Left kidney (tissue), 2 donors: ENCODE data around the gene CPXM2. TPM values are rescaled to one million over a fixed set of nuclear protein-coding genes. Genes with fewer than 3 reads are reported as not detected.

Experiments used
- DNase-seq: peaks from one replicate; pipeline ENCODE4 v3.0.0-alpha.2; 2013
- polyA plus RNA-seq: library from polyadenylated mRNA; unstranded; fragments of 120-200 nt; gene quantifications from one replicate; pipeline ENCODE4 v1.2.1, GENCODE V29; 2013; ENCODE audit not compliant: insufficient read length

CPXM2 gene
- polyA plus RNA-seq, 1 donor = 4.6 TPM

DNA sequence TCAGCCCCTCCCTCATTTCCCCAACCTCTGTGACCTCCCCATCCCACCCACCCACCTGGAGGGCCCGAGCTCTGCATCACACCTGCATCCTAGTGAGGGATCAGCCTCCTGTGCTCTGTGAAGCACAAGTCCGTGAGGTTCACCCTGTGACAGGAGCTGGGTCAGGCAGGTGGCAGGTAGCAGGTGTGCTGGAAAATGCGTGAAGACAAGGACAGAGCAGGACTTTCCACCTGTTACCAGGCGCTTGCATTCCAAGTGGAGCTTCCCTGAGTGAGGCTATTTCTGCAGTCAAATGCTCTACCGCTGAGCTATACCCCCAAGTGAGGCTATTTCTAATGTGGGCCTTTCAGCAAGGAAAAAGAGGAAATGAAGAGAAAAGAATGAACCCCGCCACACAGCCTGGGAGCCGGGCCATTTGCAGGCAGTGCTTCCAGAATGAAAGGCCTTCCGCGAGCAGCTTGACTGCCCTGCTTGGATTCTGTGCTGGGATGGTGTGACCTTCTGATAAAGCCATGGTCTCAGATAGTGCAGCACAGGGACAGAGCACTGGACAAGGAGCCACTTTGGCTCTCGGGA lies 13.3 kb upstream of the CPXM2 start:
- DNase-seq = no peak

DNA sequence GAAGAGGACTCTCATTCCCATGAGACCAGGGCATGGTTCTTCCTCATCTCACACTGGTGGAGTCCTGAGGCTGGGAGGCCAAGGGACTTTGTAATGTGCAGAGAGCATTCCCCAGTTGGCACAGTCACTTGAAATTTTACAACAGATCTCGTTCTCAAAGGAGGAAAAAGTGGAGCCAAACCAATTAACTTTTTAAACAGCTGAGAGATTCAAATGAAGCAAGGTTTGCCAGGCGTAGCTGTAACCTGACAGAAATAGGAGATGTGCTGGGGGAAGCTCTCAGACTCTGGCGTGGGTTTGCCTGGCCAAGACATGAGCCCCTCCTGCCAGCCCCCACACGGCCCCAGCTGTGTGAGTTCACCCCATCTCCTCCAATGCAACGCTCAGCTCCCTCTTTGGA lies 12.0 kb upstream of the CPXM2 start:
- no peak for DNase-seq

DNA sequence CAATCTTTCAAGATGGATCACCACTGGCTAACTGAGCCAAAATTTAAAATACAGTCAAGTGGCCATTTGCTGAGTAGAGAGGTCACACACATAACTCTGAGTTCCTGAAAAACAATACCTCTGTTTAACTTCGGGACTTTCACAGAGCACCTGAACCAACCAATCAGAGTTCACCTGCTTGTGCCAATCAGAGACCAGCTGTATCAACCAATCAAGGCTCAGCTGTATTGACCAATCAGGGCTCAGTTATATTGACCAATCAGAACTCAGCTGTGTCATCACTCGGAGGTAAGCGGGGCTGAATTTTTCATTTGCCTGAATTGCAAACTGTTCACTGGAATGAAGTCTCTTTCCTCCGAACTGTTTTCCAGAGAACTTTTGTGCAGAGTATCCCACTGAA lies 10.0 kb upstream of the CPXM2 start:
- DNase-seq = no peak

DNA sequence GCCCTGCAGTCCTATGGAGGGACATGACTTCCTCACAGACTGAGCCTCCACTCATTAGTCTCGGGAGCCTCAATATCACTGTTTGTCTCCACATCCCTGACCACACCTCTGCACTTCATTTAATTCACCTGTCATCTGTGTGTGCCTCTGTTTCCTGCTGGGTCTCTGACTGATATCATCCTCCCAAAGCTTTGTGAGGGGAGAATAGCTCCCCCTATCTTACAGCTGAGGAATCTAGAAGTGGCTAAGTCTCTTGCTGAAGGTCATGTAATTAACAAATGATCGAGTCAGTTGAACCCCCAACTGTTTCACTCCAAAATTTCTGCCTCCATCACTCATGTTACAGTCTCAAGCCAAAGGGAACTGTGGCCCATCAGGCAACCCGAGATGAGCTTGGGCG lies 5.5 kb upstream of the CPXM2 start:
- DNase-seq = no peak

DNA sequence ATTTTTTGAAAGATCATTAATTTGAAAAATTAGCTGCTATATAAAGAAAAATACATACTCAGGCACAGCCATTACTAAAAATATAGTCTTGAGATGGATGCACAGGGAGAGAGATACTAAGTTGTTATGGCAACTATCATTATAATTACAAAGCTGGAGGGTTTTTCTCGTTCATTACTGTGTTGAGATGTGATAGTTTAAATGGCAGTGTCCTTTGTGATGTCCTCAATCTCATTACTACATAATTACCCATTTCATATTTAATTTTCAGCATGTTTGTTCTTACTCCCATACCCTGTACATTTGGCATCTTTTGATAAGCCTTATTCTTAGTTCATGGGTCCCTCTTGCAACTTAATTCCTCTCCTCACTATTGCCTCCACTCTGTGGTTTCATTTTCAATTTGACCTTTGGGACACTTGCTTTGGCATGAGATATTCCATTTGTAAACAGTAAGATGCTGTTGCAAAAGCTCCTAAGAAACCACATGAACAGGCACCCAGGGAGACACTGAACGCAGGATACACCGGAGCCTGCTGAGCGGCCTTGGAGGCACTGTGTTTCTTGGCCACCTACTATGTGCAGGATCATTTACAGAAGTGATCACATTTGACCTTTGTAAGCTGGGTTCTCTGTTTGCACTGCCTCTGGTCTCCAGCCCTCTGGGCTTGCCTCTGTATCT lies 4.8 kb upstream of the CPXM2 start:
- no peak for DNase-seq

DNA sequence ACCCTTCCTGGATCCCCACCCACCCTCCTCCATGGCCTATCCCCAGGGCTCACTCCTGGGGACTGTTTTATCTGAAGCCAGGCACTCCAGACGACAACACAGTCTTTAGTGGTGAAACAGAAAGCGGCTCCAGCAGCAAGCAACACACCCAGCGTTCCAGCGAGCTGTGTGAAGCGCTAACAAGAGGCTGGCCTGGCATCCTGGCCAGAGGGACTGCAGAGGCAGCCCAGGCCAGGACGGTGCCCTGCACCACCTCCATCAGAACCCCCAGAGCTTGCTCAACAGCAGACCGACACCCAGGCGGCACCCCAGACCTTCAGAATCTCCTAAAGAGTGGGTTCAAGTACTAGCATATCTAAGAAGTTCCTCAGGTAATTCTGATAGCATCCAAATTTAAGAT lies 2.0 kb upstream of the CPXM2 start:
- DNase-seq = no peak

DNA sequence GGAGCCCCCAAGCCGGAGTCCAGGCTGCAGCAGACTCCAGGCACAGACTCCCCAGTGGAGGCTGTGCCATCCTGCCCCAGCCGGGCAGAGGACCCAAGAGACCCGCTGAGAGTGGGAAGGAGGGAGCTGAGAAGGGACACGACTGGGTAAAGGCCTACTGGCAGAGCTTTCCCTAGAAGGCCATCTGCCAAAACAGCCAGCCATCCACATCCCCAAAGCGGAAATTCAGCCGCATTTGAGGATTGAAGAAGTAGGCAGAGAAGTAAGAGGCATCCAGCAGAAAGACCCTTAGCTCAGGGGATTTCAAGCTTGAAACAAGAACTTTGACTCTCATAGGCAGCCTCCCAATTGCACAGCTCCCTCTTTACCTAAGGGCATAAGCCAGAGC lies 857 bp downstream of the CPXM2 start:
- no peak for DNase-seq

DNA sequence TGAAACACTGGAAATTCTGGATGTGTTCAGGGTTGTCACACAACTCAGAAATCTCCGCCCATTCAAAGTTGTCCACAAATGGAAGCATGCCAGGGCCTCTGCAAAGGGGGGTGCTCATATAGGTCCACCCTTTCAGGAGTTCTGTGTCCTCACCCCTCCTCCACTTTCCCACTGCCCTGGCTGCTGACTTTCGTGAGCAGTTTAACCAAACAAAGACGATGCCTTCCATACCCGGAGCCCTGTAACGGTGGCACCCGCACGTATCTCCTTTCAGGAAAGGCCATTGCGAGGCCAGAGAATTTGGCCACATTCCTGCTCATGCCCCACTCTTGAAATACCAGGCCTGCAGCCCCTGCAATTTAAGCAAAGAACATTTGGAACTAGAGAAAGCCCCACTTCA lies 1.4 kb downstream of the CPXM2 start:
- DNase-seq = no peak

DNA sequence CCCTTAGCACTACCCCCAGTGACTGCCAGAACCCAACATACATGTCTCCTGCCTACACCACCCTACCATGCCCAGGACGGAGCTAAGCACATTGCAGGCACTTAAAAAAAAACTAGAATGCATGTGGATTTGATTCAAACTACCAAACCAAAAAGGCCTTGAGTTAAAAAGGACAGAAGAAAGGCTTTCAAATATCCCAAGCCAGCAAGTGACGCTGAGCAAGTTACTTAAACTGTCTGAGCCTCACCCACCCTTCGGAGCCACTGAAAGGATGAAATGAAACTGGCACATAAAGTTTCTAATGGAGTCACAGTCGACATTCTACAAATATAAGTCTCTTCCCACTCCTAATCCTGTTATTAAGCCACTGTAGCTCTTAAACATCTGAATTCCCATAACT lies 1.8 kb downstream of the CPXM2 start:
- DNase-seq = no peak

DNA sequence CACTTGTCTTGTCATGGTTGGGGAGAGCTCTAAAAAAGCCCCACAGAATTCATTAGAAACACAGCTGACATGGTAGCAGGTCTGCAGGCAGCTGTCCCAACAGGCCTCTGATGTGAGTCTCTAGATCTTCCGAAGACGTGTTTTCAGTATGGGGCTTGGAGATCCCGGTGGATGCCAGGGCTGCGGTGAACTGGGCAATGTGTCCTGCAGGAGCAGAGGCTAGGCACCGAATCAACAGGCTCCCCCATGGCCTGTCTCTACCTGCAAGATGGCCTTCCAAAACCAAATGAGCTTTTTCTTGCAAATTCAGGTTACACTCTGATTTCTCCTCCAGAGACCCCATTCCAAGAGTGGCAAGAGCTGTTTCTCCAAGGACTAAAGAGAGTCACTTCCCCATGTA lies 2.9 kb downstream of the CPXM2 start:
- DNase-seq = no peak

DNA sequence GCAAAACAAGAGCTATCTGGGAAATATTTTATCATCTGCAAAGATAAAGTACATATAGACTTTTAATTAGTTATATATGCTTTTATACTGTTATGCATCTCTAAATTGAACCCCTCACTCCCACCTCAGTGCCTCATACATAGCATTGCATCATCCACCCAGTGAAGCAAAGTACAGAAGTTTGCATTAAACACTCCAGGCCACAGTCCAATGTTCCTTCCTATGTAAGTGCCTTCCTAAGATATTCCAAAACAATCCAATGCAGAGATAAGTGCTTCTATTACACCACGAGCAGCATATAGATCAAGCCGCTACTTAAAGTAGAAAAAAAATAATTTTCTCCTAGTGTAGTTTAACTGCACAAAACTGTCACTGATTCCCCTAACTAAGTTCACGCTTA lies 3.4 kb downstream of the CPXM2 start:
- DNase-seq = no peak

DNA sequence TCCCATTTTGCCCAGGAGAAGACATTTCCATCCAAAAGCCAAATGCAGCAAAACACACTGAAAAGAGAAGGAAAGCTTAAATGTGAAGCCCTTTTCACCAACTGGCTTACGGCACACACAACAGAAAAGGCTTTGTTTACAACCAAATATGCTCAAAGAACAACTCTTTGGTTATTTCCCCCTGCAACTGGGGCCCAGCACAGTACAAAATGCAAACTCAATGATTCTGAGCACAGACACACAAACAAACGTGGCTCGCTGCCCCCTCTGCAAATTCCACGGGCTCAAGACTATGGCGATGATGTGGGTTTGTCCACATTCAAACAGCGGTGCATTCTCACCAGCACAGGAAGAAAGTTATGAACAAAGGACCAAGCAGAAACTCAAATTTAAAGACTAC lies 5.3 kb downstream of the CPXM2 start:
- no peak for DNase-seq

DNA sequence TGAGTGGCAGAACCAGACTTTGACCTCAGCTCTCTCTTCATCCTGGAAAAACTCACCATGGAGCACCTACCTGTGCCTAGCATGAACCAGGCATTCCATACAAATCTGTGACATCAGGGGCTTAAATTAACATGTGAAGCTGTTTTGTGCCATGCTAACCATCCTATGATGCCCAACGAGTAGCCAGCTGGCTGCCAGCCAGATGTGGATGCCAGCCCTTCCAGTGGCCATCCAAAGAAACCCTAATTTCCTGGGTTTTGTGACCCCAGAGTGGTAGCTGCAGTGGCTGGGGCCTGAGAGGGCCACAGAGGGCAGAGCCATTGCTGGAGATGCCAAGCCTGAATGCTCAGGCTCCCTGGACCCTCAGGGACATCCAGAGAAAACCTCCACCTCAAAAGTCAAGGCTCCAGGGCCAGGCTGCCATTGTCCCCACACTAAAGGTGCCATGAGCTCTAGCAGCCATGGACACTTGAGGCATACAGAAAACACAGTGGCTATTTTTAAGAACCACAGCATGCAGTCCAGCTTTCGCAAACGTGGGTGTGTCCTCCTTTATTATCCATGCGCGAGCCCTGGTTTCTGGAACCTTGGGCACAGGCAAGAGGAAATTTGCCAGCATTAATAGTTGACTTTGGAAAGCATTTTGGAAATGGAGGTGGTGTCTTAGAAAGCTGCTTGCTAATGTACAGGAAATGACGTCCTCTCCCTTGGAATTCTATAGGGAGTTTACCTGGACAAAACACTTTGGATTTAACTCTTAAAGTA lies 6.0 kb downstream of the CPXM2 start:
- no peak for DNase-seq

DNA sequence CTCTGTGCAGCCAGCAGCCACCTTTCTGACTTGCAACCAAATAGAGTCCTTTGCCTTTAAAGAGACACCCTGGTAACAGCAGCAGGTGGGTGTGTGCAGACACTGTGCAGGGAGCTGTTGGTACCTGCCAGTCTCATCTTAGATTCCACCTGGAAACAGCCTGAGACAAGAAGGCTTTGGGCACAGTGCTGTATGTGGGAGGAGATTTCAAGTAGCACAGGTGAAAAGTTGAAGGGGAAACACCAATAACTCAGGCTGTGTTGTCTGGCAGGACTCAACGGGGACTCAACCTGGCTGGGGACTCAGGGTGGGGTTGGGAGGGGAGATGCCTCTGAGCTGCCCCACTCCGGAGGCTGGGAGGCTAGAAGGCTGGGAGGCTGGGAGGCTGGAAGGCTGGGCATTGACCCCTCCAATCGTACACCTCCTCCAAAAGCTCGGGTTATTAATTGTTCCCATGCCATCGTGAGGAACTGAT lies 6.7 kb downstream of the CPXM2 start:
- no peak for DNase-seq

DNA sequence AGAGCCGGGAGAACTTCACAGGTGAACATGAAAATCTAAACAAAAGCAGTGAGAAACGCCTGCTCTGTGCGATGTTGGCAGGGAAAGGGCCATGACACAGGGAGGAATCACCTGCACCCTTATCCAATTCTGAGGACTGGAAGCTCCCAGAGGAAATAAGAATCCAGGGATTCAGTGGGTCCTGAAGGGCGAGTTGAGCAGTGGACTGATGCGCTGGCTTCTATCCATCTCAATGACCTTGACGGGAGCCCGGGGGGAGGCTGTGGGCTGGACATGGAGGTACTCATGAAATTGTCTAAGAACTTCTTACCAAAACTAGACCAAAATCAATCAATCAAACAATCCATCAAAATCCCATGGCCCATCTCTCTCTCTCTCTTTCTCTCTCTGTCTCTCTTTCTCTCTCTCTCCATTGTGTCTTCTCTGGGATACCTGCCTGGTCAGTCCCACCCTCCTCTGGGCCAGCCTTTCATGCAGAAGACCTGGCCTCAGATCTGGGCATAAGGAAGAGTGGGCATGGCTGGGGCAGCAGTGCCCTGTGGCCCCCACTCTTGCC lies 7.2 kb downstream of the CPXM2 start:
- no peak for DNase-seq

DNA sequence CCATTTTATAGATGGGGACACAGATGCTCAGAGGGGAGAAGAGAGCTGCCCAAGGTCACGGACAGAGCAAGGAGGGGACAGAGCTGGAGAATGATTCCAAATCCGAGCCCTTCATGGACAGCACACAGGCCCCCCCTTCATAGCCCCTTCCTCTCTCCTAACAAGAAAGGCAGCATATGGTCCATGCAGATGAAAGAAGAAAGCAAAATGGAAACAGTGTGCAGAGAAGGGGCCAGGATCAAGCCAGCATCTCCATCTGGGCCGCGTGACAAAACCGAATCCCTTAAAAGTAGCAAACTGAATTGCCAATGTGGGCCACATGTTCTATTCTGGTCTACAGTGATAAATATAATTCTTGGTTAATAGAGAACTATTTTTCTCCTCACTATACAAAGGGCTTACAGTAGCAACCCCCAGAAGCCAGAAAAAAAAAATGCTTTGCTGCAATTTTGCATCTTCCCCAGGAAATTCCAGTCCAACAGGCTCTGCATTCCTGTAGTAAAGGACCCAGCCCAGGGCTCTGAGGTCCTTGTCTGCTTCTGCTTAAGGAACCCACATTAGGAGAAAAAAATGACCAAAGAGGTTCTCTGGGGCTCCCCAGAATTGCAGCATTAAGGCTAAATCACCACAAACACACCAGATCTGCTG lies 7.8 kb downstream of the CPXM2 start:
- DNase-seq = no peak

DNA sequence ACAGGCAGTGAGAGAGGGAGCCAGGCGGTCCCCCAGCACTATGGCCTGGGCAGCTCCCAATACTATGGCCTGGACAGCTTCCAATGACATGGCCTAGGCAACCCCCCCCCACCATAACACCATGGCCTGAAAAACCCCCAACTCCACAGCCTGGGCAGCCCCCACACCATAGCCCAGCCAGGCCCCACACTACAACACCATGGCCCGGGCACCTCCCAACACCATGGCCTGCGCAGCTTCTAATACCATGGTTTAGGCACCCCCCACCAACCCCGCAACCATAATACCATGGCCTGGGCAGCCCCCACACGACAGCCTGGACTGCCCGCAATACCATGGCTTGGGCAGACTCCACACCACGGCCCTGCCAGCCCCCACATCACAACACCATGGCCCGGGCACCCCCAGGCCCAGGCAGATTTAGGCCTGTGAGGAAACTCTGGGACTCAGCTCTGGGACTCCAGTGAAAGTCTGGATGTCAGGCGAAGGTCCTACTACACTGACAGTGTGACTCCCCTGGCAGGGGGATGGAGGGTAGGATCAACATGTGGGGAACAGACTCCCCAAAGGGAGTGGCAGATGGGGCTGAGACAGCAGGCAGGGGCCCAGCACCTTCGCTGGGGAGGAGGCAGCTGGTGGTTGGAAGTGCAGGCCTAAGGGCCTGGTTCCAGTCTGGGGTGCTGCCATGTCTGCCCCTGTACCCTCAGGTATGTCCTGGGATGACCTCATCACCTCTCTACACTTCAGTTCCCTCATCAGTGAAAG lies 8.7 kb downstream of the CPXM2 start:
- DNase-seq = no peak

DNA sequence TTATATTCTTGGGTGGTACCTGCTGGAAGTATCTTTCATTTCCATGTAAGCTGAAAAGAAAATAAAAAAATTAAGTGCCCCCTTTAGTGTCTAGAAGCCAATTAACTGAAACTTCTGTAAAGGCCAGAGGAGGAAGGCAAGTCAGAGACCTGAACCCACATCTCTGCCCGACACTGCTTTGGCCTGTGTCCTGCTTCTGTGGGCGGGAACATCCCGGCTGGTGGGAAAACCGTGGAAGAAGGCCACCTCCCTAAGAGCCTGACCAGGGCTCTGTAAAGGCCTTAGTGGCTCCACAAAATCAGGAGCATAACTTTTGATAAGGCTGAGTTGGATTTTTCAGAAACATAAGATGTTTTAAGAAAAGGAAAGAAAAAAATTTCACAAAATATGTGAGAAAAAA lies 9.4 kb downstream of the CPXM2 start:
- no peak for DNase-seq

DNA sequence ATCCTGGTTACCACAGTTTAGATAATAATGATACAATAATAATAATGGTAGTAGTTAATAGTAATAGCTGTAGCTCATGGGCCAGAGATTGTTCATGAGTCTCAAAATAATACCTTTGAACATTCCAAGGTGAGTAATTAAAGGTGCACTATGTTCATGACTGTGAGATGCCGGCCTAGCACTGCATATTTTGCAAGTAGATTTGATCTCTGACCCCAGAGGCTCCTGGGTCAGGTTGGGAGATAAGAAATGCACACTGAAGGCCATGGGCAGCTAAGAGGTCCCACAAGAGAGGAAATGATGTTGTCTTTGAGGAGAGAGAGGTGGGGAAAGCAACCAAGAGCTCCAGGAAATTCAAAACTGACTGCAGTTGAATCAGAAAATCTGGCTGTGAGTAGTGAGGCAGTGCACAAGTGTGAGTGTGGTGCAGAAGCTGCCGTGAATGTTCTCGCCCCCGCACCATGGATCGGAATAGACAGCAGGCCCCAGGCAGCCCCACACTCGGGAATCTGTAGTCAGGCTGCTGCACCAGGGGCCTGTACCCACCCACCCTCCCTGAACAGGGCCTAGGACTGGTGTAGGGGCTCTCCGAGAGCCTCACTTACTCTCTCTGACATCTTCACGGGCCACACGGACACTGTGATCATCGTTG lies 11.9 kb downstream of the CPXM2 start:
- no peak for DNase-seq

DNA sequence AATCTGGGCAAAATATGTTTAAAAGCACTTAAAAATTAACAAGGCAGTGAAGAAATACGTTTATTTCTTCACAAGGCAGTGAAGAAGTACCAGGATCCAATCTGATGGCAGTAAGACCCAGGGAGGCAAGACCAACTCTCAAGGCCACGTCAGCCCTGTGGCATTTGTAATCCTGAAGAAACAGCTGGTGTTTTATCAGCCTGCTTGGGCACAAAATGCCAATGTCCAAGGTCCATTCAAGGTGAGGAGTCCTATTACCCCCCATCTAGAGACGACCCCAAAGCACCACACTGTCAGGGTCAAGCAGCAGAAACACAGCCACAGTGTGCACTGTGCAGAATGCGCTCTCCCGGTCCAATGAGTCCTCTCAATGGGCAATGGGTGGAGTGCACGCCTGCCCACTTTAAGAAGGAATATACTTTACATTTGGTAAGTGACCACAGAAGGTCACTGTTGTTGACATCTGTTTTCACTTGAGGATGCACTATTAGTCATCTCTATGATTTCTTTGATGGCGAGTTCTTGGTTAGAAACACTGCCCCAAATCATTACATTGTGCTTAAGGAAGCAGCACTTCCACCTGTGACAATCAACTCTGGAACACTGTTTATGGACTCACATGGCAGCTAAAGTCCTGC lies 12.8 kb downstream of the CPXM2 start:
- no peak for DNase-seq

DNA sequence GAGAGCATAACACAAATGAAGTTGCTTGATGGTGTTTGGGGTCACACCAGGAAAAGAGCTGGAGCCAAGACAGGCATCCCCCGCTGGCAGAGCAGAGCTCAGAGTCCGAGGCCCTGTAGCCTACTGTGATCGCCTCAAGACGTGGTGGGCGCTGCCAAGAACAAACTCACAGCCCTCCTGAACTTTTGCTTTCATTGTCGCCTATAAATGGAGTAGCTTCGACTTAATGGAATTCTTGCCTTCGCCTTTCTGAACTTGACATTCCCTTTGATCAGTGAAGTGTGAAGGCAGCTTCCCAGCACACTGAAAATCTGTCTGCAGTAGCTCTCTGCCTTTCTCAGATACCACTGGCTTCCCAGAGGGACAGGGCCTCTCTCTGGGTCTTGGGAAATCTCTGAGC lies 21.3 kb downstream of the CPXM2 start:
- peak; percentile 89 for DNase-seq
